OCI-M1 (cell line): Measurements from ENCODE around the gene RPRD2.

Experiments
- DNase-seq: peaks from one replicate; lab custom pipeline; 2025; lab: John Stamatoyannopoulos, UW

The RPRD2 gene

DNA sequence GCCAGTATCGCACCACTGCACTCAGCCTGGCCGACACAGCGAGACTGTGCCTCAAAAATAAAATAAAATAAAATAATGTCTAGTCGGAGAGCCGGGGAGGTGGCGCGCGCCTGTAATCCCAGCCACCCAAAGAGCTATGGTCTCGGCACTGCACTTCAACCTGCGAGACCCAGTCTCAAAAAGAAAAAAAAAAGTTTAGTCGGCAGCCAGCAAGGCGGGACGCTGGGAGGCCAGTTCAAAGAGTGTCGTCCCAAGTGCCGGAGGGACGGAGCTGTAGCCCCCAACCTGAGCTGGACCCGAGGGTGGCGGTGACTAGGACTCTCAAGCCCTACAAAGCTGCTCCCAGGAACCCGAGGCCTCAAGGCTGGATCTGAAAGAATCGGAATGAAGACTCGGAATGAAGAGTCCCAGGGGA is 151.0 kb downstream of the RPRD2 start:
- DNase-seq: no peak

DNA sequence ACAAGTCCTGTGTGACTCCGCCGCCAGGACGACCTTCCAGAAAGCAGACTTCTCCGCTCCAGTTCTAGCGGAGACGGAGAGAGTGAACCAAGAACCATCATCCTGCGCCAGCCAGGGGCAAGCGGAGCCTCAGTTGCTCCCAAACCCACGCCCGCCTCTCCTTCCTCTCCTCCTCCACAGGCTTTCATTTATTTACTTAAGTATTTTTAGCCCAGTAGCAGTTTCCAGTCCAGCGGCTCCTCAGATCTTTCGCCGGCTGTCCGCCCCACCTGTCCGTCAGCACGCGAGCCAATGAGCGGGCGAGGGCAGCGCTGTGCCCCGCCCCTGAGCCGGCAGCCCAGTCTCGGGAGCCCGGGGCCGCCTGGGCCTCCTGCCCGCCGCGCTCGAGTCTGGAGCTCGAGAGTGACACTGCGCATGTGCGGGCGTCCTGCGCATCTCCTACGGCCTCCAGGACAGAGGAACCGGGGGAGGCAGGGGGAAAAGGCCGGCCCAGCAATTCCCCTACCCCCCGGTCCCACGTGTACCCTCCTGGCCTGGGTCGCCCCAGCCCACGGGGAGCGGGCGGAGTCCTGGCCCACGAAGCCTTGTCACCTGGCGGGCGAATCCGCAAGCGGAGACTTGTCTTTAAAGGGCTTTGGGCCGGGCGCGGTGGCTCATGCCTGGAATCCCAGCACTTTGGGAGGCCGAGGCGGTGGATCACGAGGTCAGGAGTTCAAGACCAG is 151.5 kb downstream of the RPRD2 start, which contains the start of gene FALEC:
TSS of gene FALEC (plus strand) at position 425 of the 722 bp plus-strand sequence.
- DNase-seq: peak; percentile 99

DNA sequence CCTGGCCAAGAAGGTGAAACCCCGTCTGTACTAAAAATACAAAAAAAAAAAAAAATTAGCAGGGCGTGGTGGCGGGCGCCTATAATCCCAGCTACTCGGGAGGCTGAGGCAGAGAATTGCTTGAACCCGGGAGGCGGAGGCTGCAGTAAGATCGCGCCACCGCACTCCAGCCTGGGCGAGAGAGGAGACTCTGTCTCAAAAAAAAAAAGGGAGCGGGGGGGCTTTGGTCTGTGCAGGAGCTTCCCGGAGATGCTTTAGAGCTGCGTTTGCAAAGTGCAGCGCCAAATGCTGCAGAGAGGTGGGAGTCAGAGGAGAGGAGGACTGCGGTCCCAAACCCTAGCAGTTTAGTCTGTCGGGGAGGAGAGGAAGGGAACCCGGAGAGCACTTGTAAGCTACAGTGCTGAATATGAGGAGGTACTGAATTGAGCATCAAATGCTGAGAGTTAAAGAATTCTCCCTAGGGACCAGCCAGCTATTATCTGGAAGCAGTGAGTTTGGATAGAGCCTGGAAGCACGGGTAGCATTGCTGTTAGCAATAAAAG is 152.2 kb downstream of the RPRD2 start:
- DNase-seq: peak; percentile 49

DNA sequence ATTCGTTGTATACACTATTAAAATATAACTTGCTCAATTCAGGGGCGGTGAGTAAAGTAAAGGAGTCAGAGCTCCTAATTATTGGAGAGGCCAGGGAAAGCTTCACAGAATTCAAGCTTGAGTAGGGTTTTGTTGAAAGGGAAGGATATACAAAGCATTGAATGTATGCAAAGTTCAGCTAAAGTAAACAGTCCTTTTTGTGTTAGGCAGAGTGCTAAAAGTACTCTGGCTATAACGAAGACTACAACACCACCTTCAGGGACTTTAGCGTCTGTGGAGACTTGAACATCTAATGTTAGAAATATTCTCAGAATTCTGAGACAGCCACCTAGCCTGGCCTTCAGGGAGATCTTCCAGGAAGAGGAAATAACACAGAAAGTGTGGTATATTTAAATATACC is 152.7 kb downstream of the RPRD2 start:
- peak; percentile 67 for DNase-seq

DNA sequence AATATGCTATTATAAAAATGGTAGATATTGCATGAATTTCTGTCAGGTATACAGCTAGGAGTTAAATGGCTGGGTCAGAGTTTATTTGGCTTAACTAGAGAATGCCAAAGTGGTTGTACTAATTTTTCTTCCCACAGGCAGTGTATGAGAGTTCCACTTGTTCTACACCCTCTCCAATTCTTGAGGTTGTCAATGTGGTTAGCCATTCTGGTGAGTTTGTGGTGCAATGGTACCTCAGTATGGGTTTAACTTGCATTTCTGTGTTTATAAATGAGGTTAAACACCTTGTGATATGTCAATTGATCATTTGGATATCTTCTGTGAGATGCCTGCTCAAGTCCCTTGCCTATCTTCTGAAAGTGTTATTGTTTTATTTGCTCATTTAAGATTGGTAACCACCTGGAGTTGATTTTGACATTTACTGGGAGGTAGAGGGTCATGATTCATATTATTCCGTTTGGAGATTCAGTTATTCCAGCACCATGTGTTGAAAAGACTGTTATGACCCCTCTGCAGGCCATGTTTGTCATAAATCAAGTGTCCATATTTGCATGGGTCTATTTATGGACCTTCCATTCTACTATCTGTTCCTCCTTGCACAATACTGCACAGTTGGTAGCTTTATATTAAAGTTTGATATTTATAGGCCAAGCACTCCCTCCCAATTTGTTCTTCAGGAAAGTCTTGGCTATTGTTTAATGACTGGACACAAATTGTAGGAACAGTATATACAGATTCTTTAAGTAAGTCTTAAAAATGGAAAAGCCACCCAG is 157.4 kb downstream of the RPRD2 start:
- DNase-seq: no peak

DNA sequence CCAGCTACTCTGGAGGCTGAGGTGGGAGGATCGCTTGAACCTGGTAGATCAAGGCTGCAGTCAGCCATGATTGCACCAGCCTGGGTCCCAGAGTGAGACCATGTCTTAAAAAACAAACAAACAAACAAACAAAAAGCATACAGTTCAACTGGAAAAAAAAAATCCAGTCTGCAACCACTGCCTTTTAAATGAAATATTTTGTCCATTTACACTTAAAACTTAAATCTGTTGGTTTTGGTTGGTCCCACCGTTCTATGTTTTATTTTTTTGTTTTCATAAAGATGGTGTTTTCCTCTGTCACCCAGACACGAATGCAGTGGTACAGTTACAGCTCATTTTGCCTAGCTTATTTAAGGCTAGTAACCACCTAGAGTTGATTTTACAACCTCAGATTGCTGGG is 161.4 kb downstream of the RPRD2 start:
- DNase-seq: no peak
